Daoy (cell line): ENCODE data around the gene IL17RB. TPM values are rescaled to one million over a fixed set of nuclear protein-coding genes. Genes with fewer than 3 reads are reported as not detected.

Experiments used
- DNase-seq: peaks from one replicate; pipeline ENCODE4 v3.0.0-alpha.2; 2015; ENCODE audit warnings: low read depth
- total RNA-seq: library from RNA; depleted of rRNA; stranded (reverse); fragments of >200 nt; shearing (Covaris generic); gene quantifications from 2 replicates; pipeline ENCODE4 v1.2.3, GENCODE V29; 2014

IL17RB gene
- total RNA-seq, 1 experiment from 2014 or later, result 1.9 TPM

DNA sequence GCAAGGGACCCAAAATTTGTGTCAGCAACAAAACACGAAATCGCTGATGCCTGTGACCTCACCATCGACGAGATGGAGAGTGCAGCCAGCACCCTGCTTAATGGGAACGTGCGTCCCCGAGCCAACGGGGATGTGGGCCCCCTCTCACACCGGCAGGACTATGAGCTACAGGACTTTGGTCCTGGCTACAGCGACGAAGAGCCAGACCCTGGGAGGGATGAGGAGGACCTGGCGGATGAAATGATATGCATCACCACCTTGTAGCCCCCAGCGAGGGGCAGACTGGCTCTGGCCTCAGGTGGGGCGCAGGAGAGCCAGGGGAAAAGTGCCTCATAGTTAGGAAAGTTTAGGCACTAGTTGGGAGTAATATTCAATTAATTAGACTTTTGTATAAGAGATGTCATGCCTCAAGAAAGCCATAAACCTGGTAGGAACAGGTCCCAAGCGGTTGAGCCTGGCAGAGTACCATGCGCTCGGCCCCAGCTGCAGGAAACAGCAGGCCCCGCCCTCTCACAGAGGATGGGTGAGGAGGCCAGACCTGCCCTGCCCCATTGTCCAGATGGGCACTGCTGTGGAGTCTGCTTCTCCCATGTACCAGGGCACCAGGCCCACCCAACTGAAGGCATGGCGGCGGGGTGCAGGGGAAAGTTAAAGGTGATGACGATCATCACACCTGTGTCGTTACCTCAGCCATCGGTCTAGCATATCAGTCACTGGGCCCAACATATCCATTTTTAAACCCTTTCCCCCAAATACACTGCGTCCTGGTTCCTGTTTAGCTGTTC lies 35.0 kb upstream of the IL17RB start:
- DNase-seq, result no peak

DNA sequence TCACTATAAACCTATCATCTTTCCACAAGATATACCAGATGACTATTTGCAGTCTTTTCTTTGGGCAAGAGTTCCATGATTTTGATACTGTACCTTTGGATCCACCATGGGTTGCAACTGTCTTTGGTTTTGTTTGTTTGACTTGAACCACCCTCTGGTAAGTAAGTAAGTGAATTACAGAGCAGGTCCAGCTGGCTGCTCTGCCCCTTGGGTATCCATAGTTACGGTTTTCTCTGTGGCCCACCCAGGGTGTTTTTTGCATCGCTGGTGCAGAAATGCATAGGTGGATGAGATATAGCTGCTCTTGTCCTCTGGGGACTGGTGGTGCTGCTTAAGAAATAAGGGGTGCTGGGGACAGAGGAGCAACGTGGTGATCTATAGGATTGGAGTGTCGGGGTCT lies 33.9 kb upstream of the IL17RB start:
- DNase-seq, result no peak

- no peak for DNase-seq
Measured at GRCh38 chr3:53813229-53813628, 33.1 kb upstream of the IL17RB start.

DNA sequence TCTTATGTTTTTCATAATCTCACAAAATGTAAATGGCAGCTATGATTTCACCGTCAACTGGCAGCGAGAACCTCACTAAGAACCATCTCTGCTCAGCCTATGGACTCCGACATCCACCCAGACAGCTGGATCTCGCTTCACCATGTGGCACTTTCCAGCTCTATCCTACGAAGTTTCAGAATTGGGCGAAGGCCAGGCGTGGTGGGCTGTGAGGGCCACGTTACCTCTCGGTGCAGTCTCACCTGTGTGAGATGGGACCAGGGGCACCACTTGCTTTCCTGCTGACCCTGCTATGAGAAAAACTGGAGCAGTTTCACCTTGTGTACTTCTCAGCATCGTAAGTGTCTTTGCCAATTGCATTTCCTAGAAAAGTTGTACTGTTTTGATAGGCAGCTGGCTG lies 32.5 kb upstream of the IL17RB start:
- DNase-seq, result no peak

DNA sequence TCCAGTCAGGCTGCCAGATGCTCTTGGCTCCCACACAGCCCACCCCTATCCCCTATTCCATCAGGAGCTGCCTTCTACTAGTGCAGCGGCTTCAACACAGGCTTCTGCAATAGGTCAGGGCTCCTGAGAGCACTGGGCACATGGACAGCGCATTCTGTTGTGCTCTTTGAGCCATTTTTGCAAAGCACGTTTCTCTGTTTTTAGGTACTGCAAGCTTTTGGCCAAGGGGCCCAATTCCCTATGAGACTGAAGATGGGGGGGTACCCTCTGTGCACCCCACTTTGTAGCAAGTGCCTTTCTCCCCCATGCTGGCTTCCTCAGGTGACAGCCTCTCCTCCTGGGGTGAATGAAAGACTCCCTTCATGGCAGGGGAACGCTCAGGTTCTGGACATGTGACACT lies 31.3 kb upstream of the IL17RB start:
- no peak for DNase-seq

- DNase-seq, result no peak
Measured at GRCh38 chr3:53815651-53816050, 30.7 kb upstream of the IL17RB start.

- DNase-seq, result no peak
Measured at GRCh38 chr3:53816425-53816824, 29.9 kb upstream of the IL17RB start.

DNA sequence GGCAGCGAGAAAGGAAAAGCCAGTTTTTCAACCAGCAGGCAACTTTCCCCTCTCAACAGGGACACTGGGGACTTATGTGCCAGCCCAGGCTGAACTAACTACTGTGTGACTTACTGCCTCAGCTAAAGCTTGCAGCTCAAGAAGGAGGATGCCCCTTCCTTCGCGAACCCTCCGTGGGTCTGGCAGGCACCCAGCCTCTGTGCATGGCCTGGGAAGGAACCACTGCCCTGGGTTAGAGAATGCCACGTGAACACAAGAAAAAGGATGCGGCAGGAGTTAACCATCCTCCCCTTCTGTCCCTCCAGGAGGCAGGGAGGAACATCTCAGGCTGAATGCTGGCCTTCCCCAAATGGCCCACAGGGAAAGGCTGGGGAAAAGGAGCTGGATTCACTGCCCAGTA lies 29.2 kb upstream of the IL17RB start:
- no peak for DNase-seq

- DNase-seq, result no peak
Measured at GRCh38 chr3:53817809-53818208, 28.6 kb upstream of the IL17RB start.

- DNase-seq, result no peak
Measured at GRCh38 chr3:53818221-53819162, 27.9 kb upstream of the IL17RB start.

DNA sequence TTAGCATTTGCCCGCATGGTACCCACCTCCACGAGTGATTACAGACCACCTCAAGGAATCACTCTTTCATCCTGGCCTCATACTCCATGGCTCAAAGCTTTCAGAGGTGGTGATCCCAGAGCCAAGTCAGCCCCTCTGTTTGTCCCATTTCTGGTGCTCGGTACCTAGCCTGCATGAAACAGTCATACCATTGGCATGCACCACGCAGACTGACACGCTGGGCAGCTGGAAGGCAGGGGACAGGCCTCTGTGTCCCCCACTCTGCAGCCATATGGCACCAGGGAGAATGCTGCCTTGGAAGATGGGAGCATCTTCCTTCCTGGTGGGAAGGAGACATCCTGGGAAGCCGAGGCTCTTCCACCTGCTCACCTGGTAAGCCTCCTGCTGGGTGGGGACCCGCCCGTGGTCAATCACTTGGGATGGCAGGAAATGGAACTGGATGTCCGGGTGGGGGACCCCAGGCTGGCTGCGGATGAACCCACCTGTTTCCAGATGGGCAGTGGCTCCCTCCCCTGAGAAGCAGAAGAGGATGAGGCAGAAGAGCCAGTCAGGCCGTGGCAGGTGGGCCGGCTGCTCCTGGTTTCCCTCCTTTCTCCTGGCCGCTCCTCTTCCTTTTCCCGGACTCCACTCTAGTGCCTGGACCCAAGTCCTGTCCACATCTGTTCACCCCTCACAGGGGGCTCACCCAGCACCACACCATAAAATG lies 27.1 kb upstream of the IL17RB start:
- DNase-seq, result no peak

DNA sequence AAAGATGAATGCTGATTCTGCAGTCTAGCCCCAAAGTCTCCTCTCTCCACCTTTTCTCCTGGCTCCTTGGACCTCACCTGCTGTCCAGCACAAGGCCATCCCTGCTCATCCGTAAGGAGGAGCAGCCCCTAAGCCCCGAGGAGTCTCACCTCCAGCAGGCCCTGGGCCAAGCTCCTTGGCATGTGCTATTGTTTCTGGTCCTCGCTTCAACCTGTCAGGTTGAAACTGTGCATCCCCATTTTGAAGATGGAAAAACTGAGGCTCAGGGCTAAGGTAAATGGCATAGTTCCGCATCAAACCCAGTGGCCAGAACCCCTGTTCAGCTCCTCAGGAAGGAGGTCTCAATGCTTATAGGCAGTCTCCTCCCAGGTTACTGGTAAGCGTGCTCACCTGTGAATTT lies 26.3 kb upstream of the IL17RB start:
- no peak for DNase-seq

- no peak for DNase-seq
Measured at GRCh38 chr3:53820756-53821580, 25.4 kb upstream of the IL17RB start.

DNA sequence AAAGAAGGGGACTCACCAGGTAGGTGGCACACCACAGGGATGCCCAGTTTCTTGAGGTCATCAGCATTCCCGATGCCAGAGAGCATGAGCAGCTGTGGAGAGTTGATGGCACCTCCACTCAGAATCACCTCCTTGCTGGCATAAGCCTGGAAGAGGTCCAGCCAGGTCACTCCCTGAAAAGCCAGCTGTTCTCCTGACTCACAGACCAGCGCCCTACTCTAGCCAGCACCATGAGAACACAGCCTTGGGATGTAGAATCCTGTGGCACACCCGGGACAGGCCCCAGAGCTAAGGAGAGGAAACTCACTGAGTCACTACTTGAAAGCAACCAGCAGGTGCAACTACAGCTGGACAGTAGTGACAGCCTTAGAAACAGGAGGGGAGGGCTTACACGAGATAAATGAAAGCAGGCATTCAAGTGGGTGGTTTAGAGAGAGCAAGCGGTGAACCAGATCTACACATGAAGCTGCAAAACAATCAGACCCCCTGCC lies 24.7 kb upstream of the IL17RB start:
- DNase-seq, result peak; percentile 17

DNA sequence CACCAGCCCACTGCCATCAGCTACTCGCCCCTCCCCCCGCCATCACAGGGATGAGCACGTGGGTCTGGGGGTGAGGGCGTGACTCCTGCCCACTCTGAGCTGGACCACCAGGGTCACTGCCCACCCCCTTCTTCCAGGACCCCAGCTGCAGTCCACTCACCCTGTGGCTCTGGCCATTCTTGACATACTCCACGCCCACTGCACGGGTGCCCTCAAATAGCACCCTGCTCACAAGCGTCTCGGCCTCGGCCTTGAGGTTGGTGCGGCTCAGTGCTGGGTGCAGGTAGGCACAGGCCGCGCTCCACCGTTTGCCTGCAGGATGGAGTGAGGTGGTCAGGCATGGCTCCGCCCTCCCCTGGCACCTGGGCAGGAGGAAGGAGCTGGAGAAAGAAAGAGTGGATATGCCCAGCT lies 24.0 kb upstream of the IL17RB start:
- DNase-seq, result no peak

DNA sequence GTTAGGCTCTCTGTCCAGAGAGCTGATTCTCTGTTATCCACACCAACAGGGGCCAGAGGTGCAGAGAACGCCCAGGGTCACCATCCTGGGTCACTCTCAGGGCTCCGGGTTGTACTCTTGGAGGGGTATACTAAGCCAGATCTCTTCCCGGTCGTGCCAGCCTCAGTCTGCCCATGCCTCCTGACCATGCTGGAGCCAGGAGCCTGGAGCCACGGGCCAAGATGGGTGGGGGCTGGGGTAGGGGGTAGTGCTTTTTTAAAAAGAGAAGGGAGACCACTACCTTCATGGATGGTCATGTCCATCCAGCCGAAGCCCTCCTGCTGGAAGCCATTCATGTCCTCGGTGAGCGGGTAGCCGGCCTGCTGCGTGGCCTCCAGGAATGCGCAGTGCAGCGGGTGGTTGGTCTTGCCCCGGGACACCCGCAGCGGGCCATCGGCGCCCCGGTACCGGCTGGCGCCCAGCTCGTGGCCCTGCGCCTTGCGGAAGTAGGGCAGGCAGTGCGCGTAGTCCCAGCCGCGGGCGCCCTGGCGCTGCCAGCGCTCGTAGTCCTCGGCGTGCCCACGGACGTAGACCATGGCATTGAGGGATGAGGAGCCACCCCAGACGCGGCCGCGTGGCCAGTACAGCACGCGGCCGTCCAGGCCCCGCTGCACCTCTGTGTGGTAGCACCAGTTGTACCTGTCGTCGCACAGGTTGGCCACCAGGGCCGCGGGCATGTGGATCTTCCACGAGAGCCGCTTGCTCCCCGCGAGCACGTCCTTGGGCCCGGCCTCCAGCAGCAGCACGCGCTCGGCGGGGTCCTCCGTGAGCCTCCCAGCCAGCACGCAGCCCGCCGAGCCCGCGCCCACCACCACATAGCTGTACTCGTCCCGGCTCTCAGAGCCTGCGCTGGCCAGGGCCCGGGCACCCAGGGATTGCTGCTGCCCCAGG lies 23.1 kb upstream of the IL17RB start:
- no peak for DNase-seq

DNA sequence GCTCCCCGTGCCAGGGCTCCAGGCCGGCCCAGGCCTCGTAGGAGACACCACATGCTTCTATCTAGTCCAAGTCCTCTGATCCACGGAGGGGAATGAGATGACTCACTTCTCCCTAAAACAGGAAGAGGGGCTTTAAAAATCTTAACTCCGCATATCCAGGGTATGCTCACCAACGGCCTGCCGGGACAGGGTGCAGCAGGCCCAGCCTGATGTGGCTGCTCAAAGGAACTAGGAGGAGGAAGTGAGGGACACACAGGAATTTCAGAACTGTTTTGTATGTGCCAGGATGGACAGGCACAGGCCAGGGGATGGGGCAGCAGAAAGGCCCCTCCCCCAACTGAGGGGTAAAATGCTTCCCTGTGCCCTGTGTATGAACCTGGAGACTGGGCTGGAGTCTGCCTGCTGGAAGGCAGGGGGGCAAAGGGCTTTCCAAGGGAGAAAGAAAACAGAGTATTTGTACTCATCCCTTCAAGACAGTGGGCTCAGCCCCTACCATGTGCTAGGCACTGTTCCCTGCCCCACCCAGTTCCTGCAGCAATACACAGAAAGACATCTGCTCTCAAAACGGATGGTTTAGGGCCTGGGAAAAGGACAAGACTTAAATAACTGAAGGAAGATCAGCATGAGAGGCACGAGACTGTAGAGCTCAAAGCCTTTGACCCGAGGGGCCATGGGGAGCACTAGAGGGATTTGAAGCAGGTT lies 22.3 kb upstream of the IL17RB start:
- no peak for DNase-seq

DNA sequence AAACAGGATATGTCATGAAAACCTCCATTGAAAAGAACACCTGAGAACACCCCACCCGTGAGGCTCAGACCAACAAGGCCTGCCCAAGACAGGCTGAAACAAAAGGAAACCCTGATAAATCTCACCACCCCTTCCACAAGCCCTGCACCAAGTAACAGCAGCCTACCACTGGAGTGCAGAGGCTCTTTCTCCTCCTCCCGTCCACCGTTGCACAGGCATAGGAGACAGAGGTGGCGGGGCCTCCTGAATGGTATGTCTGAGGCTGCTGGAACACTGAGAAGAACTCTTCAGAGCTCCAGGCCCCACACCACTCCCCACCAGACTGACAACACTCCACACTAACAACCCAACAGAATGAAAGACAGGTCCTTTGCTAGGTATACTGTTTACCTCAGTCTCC lies 21.6 kb upstream of the IL17RB start:
- DNase-seq, result no peak

DNA sequence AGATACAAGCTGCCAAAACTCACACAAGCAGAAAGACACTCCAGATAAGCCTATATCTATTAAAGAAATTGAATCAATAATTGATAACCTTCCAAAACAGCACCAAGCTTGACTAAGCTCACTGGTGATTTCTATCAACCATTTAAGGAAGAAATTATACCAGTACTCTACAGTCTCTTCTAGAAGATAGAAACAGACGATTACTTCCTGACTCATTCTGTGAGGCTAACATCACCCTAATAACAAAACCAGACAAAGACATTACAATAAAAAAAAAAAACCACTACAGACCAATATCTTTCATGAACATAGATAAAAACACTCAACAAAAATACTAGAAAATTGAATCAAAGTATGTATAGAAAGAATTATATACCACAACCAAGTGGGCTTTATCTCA lies 20.3 kb upstream of the IL17RB start:
- DNase-seq, result no peak

GRCh38 chr3:53828581-53828980 lies 17.8 kb upstream of the IL17RB start:
- DNase-seq, result no peak
